ENCODE measurements around the gene STBD1.
"Not testable (repeated sequence)": the region's sequence is repeated elsewhere in the genome, so short reads cannot be mapped to it uniquely, and the experiment has no call there.

The STBD1 gene

GRCh38 chr4:76325072-76325471, 18.5 kb downstream of the STBD1 start:
- no peak for DNase-seq (ENCODE audit: low read depth)

GRCh38 chr4:76326515-76326914, 20.0 kb downstream of the STBD1 start:
- no peak for DNase-seq (ENCODE audit: low read depth)

- DNase-seq (ENCODE audit: low read depth) = no peak
These were observed 28.4 kb downstream of the STBD1 start for GRCh38 chr4:76334885-76335284.

- no peak for DNase-seq (ENCODE audit: low read depth)
These were observed 32.8 kb downstream of the STBD1 start for GRCh38 chr4:76339364-76339763.

GRCh38 chr4:76341063-76341462, 34.5 kb downstream of the STBD1 start:
- DNase-seq (ENCODE audit: low read depth) = no peak

- DNase-seq (ENCODE audit: low read depth) = no peak
These were observed 35.7 kb downstream of the STBD1 start for GRCh38 chr4:76342191-76342590.

- DNase-seq (ENCODE audit: low read depth) = no peak
These were observed 36.3 kb downstream of the STBD1 start for GRCh38 chr4:76342803-76343202.

GRCh38 chr4:76354517-76355473, 48.3 kb downstream of the STBD1 start:
- no peak for DNase-seq (ENCODE audit: low read depth)

GRCh38 chr4:76357981-76358380, 51.4 kb downstream of the STBD1 start:
- DNase-seq (ENCODE audit: low read depth) = no peak

GRCh38 chr4:76359881-76360466, 53.4 kb downstream of the STBD1 start:
- not testable (repeated sequence) for DNase-seq (ENCODE audit: low read depth)
